Stomach (tissue), 9 donors: ENCODE measurements around the gene UBAP2L. TPM values are rescaled to one million over a fixed set of nuclear protein-coding genes. Genes with fewer than 3 reads are reported as not detected.

ENCODE experiments used
- DNase-seq, 2 donors: peaks; one replicate each; pipeline versions ENCODE4 v3.0.0 to v3.0.0-alpha.2; 2013 to 2019
- H3K27ac ChIP-seq, 5 donors: fragments of 200-600 bp in 4 of 5; sonication (generic) in 4 of 5; one replicate each; pipeline ENCODE4 v1.5.1; 2013 to 2019; ENCODE audit warnings: mild to moderate bottlenecking in 1 of 5, moderate library complexity in 1 of 5
- H3K27me3 ChIP-seq, 3 donors: fragments of 200-600 bp; sonication (generic); one replicate each; pipeline ENCODE4 v1.5.1; 2017 to 2019; ENCODE audit warnings: mixed run types in 1 of 3
- H3K36me3 ChIP-seq, 4 donors: fragments of 200-600 bp; sonication (generic); 1 replicate in 3 of 4; 2 replicates in 1 of 4; pipeline ENCODE4 v1.5.1; 2016 to 2019
- H3K4me1 ChIP-seq, 4 donors: fragments of 200-600 bp; sonication (generic); one replicate each; pipeline ENCODE4 v1.5.1; 2016 to 2019
- H3K4me3 ChIP-seq, 4 donors: fragments of 200-600 bp; sonication (generic) in 3 of 4; one replicate each; pipeline ENCODE4 v1.5.1; 2016 to 2019; ENCODE audit warnings: mild to moderate bottlenecking in 1 of 4
- H3K9me3 ChIP-seq, 4 donors: fragments of 200-600 bp; sonication (generic); one replicate each; pipeline ENCODE4 v1.5.1; 2016 to 2019
- EP300 ChIP-seq: sonication (generic); formaldehyde crosslinking; IDR thresholded peaks from one replicate; pipeline ENCODE4 v1.6.1; 2017; ENCODE audit warnings: antibody characterized with exemption
- POLR2A ChIP-seq, 4 donors: fragments of 450-650 bp; IDR thresholded peaks; one replicate each; pipeline ENCODE4 v1.6.1; 2016; ENCODE audit warnings: antibody characterized with exemption in 4 of 4, control low read depth in 2 of 4, mild to moderate bottlenecking in 1 of 4, moderate library complexity in 1 of 4
- POLR2AphosphoS5 ChIP-seq, 3 donors: sonication (generic); formaldehyde crosslinking; IDR thresholded peaks; one replicate each; pipeline ENCODE4 v1.6.1; 2016; ENCODE audit warnings: antibody characterized with exemption in 3 of 3
- WGBS, 5 donors: extraction: QIAGEN DNeasy Blood & Tissue Kit in 3 of 5; methylation state at CpG; one replicate each; pipeline versions ENCODE4 v1.1.5 to v1.1.7; 2013 to 2018; 5-methylcytosine and 5-hydroxymethylcytosine counted together
- intact Hi-C: fragments of 100-400 bp; cut with DNase I; formaldehyde crosslinking; loops from one replicate; pipeline ENCODE4 v1.15.1; 2023; ENCODE audit warnings: low total_unique reads
- polyA plus RNA-seq, 3 donors: library from polyadenylated mRNA; stranded (reverse); fragments of 200-250 nt; gene quantifications; one replicate each; pipeline ENCODE4 v1.2.3, GENCODE V29; 2013
- total RNA-seq, 5 donors: library from RNA; depleted of rRNA; stranded (reverse); fragments of >200 nt; gene quantifications; one replicate each; pipeline versions ENCODE4 v1.1.0 to v1.2.3, GENCODE V29; 2014 to 2016
- TF ChIP-seq, protein P1 (sequence below), 7 experiments: fragments of 450-650 bp in 4 of 7; fragments of 200-600 bp in 3 of 7; sonication (generic) in 3 of 7; IDR thresholded peaks; one replicate each; pipeline ENCODE4 v1.5.1; 2016 to 2019; ENCODE audit warnings: antibody characterized with exemption in 7 of 7, control low read depth in 2 of 7, mild to moderate bottlenecking in 1 of 7
- donor health status: healthy with polysubstance abuse.
- donor health status: Bipolar disorder and iron deficiency.
- donor health status: healthy.

Gene UBAP2L
- total and polyA plus RNA-seq, 8 donors: 25.2 to 109 (median 53.6) TPM

DNA sequence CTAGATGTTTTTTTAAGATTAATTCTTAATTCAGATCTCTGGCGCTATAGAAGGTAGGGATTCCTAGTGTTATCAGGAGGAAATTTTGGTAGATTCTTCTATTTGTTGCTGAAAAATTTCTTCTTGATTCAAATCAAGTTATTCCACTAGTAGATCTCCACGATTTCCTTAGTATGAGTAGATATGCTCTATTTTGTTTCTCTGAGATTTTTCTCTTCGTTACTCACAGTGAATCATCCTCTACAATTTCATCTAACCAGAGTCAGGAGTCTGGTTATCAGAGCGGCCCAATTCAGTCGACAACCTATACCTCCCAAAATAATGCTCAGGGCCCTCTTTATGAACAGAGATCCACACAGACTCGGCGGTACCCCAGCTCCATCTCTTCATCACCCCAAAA is 32.9 kb downstream of the UBAP2L start:
- Histone ChIP-seq H3K9me3 (no peaks in the 10 kb centered on the region), H3K27ac (no peak overlapping the region), H3K27me3 (no peaks in the 10 kb centered on the region), H3K36me3 (peaks cover 98 to 100% (median 100%) of the 10 kb centered on the region in 4 donors), H3K4me3 (no peak overlapping the region), H3K4me1 (no peaks in the 10 kb centered on the region)
- DNase-seq: no peak
- WGBS, 5 donors: 87 to 96% (median 93%) methylated on average over 7 of the region's 7 CpGs
- intact Hi-C loops: no loop called here
- TF ChIP-seq POLR2A (IDR thresholded peaks at IDR 0.05) (no peak), POLR2AphosphoS5 (IDR thresholded peaks at IDR 0.05) (no peak), EP300 (no peak)
- TF ChIP-seq, protein P1, sequence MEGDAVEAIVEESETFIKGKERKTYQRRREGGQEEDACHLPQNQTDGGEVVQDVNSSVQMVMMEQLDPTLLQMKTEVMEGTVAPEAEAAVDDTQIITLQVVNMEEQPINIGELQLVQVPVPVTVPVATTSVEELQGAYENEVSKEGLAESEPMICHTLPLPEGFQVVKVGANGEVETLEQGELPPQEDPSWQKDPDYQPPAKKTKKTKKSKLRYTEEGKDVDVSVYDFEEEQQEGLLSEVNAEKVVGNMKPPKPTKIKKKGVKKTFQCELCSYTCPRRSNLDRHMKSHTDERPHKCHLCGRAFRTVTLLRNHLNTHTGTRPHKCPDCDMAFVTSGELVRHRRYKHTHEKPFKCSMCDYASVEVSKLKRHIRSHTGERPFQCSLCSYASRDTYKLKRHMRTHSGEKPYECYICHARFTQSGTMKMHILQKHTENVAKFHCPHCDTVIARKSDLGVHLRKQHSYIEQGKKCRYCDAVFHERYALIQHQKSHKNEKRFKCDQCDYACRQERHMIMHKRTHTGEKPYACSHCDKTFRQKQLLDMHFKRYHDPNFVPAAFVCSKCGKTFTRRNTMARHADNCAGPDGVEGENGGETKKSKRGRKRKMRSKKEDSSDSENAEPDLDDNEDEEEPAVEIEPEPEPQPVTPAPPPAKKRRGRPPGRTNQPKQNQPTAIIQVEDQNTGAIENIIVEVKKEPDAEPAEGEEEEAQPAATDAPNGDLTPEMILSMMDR (IDR thresholded peaks at IDR 0.05): no peak

DNA sequence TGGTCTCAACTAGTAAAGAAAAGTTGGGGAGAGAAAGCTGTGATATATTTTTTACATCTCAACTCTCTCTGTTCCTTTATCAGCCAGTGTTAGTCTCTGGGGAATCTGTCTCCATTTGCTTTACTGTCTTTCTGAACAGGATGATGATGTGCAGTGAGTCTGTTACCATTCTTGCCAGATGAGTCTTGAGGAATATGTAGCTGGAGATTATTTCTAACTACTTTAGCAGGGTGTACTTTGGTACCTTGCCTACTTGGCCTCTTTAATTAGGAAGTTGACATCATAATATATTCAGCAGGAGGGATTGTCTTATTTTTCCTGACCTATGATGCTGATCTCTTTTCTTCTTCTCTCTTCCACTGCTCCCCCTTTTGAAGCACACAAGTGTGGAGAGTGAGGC is 35.9 kb downstream of the UBAP2L start:
- DNase-seq: no peak
- H3K4me3 ChIP-seq: no peak overlapping the region
- no peaks in the 10 kb centered on the region for H3K27me3 ChIP-seq
- no peaks in the 10 kb centered on the region for H3K9me3 ChIP-seq
- no peaks in the 10 kb centered on the region for H3K4me1 ChIP-seq
- intact Hi-C loops: no loop called here
- H3K27ac ChIP-seq: no peak overlapping the region
- TF ChIP-seq POLR2A (IDR thresholded peaks at IDR 0.05): no peak
- no peak for TF ChIP-seq POLR2AphosphoS5 (IDR thresholded peaks at IDR 0.05)
- TF ChIP-seq, protein P1 (IDR thresholded peaks at IDR 0.05): no peak
- TF ChIP-seq EP300: no peak
- H3K36me3 ChIP-seq: peaks cover 98 to 100% (median 100%) of the 10 kb centered on the region in 4 donors

DNA sequence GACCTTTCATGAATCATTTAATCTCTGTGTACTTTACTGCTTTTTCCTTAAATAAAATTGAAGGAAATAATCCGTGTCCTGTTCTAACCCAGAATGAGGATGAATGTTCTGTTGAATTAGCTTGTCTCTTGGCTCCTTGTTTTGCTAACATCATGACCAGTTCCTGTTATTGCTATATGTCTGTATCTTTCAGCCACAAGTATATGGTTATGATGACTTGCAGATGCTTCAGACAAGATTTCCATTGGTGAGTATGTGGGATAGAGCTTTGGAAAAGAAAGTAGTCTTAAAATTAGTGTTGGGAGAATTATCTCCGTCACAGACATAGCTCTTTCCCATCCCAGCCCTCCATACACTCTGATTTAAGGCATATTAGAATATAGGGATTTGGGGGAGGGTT is 38.0 kb downstream of the UBAP2L start:
- H3K4me3 ChIP-seq: no peak overlapping the region
- H3K27me3 ChIP-seq: no peaks in the 10 kb centered on the region
- intact Hi-C loops: no loop called here
- H3K36me3 ChIP-seq: peaks cover 98 to 100% (median 100%) of the 10 kb centered on the region in 4 donors
- no peak overlapping the region for H3K27ac ChIP-seq
- DNase-seq: no peak
- WGBS, 5 donors: 87 to 95% (median 91%) methylated on average over 2 of the region's 2 CpGs
- TF ChIP-seq EP300: no peak
- TF ChIP-seq, protein P1 (IDR thresholded peaks at IDR 0.05): no peak
- TF ChIP-seq POLR2AphosphoS5 (IDR thresholded peaks at IDR 0.05): no peak
- no peak for TF ChIP-seq POLR2A (IDR thresholded peaks at IDR 0.05)
- peaks cover 0 to 8% (median 0%) of the 10 kb centered on the region in 4 donors for H3K4me1 ChIP-seq
- H3K9me3 ChIP-seq: no peaks in the 10 kb centered on the region

DNA sequence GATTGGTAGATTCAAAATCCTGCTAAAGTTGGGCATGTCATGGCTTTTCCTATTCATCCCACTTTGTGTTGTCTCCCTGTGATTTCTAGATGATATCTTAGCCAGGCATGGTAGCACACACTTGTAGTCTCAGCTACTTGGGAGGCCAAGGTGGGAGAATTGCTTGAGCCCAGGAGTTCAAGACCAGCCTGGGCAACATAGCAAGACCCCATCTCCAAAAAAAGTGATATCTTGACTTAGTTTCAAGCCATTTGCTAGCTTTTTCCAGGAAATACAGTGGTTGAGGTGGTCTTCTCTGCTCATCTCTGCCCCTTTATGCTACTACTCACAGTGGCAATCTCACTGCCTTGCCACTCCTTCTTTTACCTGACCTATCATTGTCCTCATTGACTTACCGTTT is 39.4 kb downstream of the UBAP2L start:
- H3K36me3 ChIP-seq: peaks cover 85 to 100% (median 100%) of the 10 kb centered on the region in 4 donors
- H3K4me3 ChIP-seq: no peak overlapping the region
- DNase-seq: no peak
- TF ChIP-seq POLR2AphosphoS5 (IDR thresholded peaks at IDR 0.05) (no peak), EP300 (no peak), POLR2A (IDR thresholded peaks at IDR 0.05) (no peak)
- TF ChIP-seq, protein P1 (IDR thresholded peaks at IDR 0.05): no peak
- 62 to 84% (median 74%) methylated on average over 1 of the region's 1 CpG for WGBS, 5 donors
- H3K9me3 ChIP-seq: no peaks in the 10 kb centered on the region
- no peaks in the 10 kb centered on the region for H3K27me3 ChIP-seq
- intact Hi-C loops: loop anchor here (10.0 kb wide), 1 partner anchor 55 kb away; the partner anchor contains the start of gene CFAP141
- H3K27ac ChIP-seq: no peak overlapping the region
- H3K4me1 ChIP-seq: peaks cover 0 to 12% (median 0%) of the 10 kb centered on the region in 4 donors
